Esophagus squamous epithelium (tissue), 4 donors: ENCODE results near the gene KRTAP1-1.
"Not testable (repeated sequence)": the region's sequence is repeated elsewhere in the genome, so short reads cannot be mapped to it uniquely, and the experiment has no call there.

Experiments
- CTCF ChIP-seq, 6 experiments: fragments of 450-650 bp in 4 of 6; fragments of 200-600 bp in 2 of 6; sonication (generic) in 2 of 6; IDR thresholded peaks; one replicate each; pipeline ENCODE4 v1.5.1; 2016 to 2019; ENCODE audit warnings: antibody characterized with exemption in 6 of 6, mild to moderate bottlenecking in 4 of 6, moderate library complexity in 4 of 6
- POLR2A ChIP-seq, 4 donors: fragments of 450-650 bp; IDR thresholded peaks; one replicate each; pipeline ENCODE4 v1.6.1; 2017; ENCODE audit warnings: antibody characterized with exemption in 4 of 4, mild to moderate bottlenecking in 4 of 4, moderate library complexity in 3 of 4

DNA sequence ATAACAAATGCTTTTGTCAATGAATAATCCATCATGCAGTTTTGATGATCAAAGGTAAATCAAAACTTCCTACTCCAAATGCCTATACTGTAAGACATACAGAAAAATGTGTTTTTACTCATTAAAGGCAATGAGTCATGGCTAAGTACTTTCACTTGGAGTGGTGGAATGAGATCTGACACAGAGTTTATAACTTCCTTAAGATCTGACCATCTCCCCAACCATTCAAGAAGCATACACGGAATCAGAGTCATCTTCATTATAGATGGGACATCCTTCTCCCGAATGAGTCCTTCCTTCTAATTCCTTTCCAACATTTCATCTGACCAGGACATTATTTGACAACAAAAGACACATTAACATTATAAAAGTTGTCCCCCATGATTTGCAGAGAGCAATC is 42.2 kb upstream of the KRTAP1-1 start:
- not testable (repeated sequence) for TF ChIP-seq CTCF, POLR2A (IDR thresholded peaks at IDR 0.05)
